Uterus (tissue), 4 donors: ENCODE measurements around the gene LENG8. TPM values are rescaled to one million over a fixed set of nuclear protein-coding genes. Genes with fewer than 3 reads are reported as not detected.

Source experiments
- DNase-seq, 2 donors: peaks; one replicate each; pipeline ENCODE4 v3.0.0-alpha.2; 2019 to 2020
- H3K27ac ChIP-seq, 2 donors: fragments of 200-600 bp; sonication (generic); 1 replicate in 1 of 2; 2 replicates in 1 of 2; pipeline ENCODE4 v1.5.1; 2016 to 2018
- H3K27me3 ChIP-seq, 2 donors: fragments of 200-600 bp; sonication (generic); one replicate each; pipeline ENCODE4 v1.5.1; 2018 to 2019; ENCODE audit warnings: control low read depth in 1 of 2
- H3K36me3 ChIP-seq, 2 donors: fragments of 200-600 bp; sonication (generic); one replicate each; pipeline ENCODE4 v1.5.1; 2019; ENCODE audit warnings: control low read depth in 1 of 2
- H3K4me1 ChIP-seq, 2 donors: fragments of 200-600 bp; sonication (generic); one replicate each; pipeline ENCODE4 v1.5.1; 2018 to 2019; ENCODE audit warnings: control low read depth in 1 of 2
- H3K4me3 ChIP-seq, 2 donors: fragments of 200-600 bp; sonication (generic); 1 replicate in 1 of 2; 2 replicates in 1 of 2; pipeline ENCODE4 v1.5.1; 2018 to 2019; ENCODE audit warnings: mild to moderate bottlenecking in 1 of 2
- H3K9me3 ChIP-seq, 2 donors: fragments of 200-600 bp; sonication (generic); one replicate each; pipeline ENCODE4 v1.5.1; 2019; ENCODE audit warnings: control low read depth in 1 of 2
- POLR2A ChIP-seq, 2 donors: fragments of 450-650 bp; IDR thresholded peaks; one replicate each; pipeline ENCODE4 v1.6.1; 2016; ENCODE audit warnings: antibody characterized with exemption in 2 of 2, mild to moderate bottlenecking in 1 of 2, moderate library complexity in 1 of 2
- intact Hi-C: fragments of 100-400 bp; cut with DNase I; formaldehyde crosslinking; loops from one replicate; pipeline ENCODE4 v1.15.1; 2023; ENCODE audit warnings: low total_unique reads
- total RNA-seq, 4 donors: library from RNA; depleted of rRNA in 3 of 4; stranded (reverse); fragments of >200 nt in 3 of 4; gene quantifications; one replicate each; pipeline versions ENCODE4 v1.1.0 to v1.2.4, GENCODE V29; 2014 to 2023
- TF ChIP-seq, protein P1 (sequence below), 4 experiments: fragments of 200-600 bp in 2 of 4; fragments of 450-650 bp in 2 of 4; sonication (generic) in 2 of 4; IDR thresholded peaks; one replicate each; pipeline ENCODE4 v1.5.1; 2016 to 2019; ENCODE audit warnings: antibody characterized with exemption in 4 of 4, mild to moderate bottlenecking in 2 of 4, moderate library complexity in 1 of 4
- donor health status: DM: yes; HTN: yes; CAD: no.

LENG8 gene
- total RNA-seq, 4 donors from 2014 or later, result 58.1 to 275 (median 91.4) TPM

DNA sequence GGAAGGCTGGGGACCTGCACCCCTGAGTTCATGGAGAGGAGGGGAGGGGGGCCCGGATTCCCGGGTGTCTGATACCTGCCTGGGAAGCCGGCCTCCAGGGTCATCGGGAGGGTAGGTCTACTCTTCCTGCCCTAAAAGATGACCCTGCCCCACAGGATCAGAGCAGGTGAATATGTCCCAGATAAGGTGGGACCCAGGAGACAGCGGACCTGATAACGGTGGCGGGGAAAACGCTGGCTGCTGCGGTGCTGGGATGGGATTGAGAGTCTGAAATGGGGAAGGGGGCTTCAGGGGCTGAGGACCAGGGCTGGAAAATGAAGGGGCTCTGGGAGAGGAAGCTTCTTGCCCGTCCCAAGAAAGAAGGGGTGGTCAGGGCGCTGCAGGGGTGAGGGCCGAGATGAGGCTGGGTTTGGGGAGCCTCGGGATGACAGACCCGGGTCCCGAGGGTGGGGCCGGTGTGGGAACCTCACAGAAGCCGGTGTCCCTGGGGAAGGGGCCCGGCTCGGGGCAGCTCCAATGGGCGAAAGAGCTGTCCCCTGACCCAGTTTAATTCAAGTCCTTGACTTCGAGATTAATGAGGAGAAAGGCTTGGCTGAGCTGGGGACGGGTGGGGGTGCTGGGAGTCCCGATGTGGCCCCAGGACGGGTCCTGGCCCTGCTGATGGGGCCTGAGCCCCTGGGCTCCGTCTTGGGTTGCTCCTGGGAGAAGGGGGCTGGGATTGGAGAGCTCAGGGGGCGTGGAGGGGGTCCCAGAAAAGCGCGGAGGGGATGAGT lies 32.9 kb upstream of the LENG8 start:
- Histone ChIP-seq H3K27me3 (peaks cover 3 to 22% of the 10 kb centered on the region in 2 donors), H3K4me1 (no peaks in the 10 kb centered on the region), H3K27ac (peak overlapping the region in 1 of 2 donors; percentile 8), H3K36me3 (no peaks in the 10 kb centered on the region), H3K4me3 (peak overlapping the region in 1 of 2 donors; percentile 1), H3K9me3 (no peaks in the 10 kb centered on the region)
- DNase-seq, result no peak
- intact Hi-C loops, result no loop called here
- no peak for TF ChIP-seq POLR2A (IDR thresholded peaks at IDR 0.05)
- TF ChIP-seq, protein P1, sequence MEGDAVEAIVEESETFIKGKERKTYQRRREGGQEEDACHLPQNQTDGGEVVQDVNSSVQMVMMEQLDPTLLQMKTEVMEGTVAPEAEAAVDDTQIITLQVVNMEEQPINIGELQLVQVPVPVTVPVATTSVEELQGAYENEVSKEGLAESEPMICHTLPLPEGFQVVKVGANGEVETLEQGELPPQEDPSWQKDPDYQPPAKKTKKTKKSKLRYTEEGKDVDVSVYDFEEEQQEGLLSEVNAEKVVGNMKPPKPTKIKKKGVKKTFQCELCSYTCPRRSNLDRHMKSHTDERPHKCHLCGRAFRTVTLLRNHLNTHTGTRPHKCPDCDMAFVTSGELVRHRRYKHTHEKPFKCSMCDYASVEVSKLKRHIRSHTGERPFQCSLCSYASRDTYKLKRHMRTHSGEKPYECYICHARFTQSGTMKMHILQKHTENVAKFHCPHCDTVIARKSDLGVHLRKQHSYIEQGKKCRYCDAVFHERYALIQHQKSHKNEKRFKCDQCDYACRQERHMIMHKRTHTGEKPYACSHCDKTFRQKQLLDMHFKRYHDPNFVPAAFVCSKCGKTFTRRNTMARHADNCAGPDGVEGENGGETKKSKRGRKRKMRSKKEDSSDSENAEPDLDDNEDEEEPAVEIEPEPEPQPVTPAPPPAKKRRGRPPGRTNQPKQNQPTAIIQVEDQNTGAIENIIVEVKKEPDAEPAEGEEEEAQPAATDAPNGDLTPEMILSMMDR (IDR thresholded peaks at IDR 0.05), result no peak

DNA sequence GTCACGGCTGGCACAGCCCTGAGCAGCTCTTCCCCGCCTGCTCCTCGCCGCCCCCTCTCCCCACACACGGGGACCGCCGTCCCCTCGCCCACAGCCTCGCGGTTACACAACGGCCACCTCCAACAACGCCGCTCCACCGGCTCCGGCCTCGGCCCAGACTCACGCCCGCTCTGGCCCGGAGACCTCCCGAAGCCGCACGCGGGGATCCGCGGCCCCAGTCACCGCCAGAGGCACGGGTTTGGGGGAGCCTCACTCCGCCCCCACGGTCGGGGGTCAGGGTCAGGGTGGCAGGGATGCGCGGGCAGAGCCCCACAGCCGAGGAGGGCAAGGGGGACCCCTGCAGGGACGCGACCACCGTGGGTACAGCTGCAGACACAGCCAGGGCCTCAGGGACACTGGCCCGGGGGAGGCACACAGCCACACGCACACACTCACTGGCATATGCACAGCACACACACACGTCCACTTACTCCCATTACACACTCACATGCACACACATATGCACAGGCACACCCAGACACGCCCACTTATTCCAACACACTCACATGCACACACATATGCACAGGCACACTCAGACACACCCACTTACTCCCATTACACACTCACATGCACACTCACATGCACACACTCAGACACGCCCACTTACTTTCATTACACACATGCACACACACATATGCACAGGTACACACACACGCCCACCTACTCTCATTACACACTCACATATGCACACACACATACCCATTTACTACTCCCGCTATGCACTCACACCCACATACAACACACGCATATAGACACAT lies 32.1 kb upstream of the LENG8 start:
- no peaks in the 10 kb centered on the region for H3K36me3 ChIP-seq
- H3K4me1 ChIP-seq, result no peaks in the 10 kb centered on the region
- no peak overlapping the region for H3K4me3 ChIP-seq
- H3K9me3 ChIP-seq, result no peaks in the 10 kb centered on the region
- no peak for TF ChIP-seq POLR2A (IDR thresholded peaks at IDR 0.05)
- TF ChIP-seq, protein P1 (IDR thresholded peaks at IDR 0.05), result no peak
- H3K27me3 ChIP-seq, result peaks cover 3 to 22% of the 10 kb centered on the region in 2 donors
- intact Hi-C loops, result no loop called here
- H3K27ac ChIP-seq, result no peak overlapping the region
- DNase-seq, result no peak

DNA sequence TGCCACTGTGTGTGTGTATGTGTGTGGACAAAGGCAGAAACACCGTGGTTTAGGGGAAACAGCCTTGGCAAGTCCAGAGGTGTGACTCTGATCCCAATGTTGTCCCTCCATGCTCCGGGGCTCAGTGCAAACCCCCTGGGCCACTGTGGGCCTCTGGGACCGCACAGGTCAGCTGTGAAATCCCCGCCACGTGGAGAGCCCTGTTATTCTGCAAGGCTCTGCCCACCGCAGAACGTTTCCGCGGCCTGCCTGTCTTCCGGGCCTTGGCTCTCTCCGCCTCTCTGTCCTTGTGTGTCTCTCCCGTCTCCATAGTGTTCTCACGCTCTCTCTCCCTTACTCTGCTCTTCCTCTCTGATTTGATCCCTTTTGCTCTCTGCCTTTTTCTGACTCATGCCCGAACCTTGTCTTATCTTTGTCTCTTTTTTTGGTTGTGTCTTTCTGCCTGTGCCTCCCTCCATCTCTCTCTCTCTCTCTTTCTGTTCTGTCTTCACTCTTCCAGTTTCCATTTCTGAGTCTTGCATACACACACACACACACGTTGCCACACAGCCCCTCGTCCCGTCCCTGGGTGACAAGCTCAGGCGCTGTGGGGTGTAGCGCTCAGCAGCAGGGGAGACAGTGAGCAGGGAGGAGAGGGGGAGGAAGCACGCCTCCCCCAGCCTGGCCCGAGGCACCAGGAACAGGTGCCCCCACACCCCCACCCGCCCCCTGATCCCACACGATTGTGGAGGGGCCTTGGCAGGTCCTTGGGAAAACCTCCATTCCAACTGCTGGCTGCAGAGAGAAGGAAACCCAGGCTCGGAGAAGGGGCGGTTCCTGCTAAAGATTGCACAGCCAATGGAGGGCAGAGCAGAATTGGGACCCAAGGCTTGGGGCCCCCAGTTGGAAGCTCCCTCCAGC lies 30.7 kb upstream of the LENG8 start:
- Histone ChIP-seq H3K27me3 (peaks cover 3 to 22% of the 10 kb centered on the region in 2 donors), H3K4me3 (no peak overlapping the region), H3K27ac (peak overlapping the region in 1 of 2 donors; percentile 60), H3K4me1 (no peaks in the 10 kb centered on the region), H3K9me3 (no peaks in the 10 kb centered on the region), H3K36me3 (no peaks in the 10 kb centered on the region)
- no peak for DNase-seq
- TF ChIP-seq, protein P1 (IDR thresholded peaks at IDR 0.05), result no peak
- no peak for TF ChIP-seq POLR2A (IDR thresholded peaks at IDR 0.05)
- intact Hi-C loops, result no loop called here

DNA sequence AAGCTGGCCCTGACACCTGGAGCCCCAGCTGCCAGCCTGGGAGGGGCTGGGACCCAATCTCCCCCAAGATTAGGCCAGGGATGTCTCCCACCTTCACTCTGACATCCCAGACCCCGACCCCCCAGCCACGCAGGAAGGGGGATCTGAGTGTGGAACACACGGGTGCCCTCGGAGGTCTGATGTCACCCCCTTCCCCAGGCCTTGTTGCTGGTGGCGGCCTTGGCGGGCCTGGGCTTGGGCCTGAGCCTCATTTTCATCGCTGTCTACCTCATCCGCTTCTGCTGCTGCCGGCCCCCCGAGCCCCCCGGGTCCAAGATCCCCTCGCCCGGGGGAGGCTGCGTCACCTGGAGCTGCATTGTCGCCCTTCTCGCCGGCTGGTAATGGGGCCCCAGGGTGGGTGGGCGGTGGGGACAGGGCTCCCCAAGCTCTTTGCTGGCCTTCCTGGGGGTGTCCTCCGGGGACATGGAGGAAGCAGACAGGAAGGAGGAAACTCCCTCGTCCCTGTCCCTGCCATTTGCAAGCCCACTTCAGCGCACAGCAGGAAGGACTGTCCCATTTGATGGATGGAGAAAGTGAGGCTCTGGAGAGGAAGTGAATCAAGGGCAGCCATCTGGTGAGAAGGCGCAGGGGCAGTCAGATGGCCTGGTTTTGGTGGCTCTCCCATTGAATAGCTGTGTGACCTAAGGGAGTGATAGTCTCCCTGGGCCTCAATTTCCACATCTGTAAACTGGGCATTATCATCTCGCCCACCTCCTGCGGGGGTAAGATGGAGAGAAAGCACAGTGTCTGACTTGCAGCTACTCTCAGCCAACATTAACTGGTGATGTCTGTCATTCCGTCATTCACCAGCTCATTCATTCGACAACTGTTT lies 29.8 kb upstream of the LENG8 start:
- intact Hi-C loops, result no loop called here
- H3K4me1 ChIP-seq, result no peaks in the 10 kb centered on the region
- no peak for DNase-seq

More for the DNA sequence above, 29.8 kb upstream of the LENG8 start:
- TF ChIP-seq, protein P1 (IDR thresholded peaks at IDR 0.05), result no peak
- TF ChIP-seq POLR2A (IDR thresholded peaks at IDR 0.05), result no peak
- no peaks in the 10 kb centered on the region for H3K9me3 ChIP-seq
- H3K4me3 ChIP-seq, result no peak overlapping the region
- no peaks in the 10 kb centered on the region for H3K36me3 ChIP-seq
- peaks cover 3 to 22% of the 10 kb centered on the region in 2 donors for H3K27me3 ChIP-seq
- H3K27ac ChIP-seq, result peak overlapping the region in 1 of 2 donors; percentile 60
